Kidney (tissue), 14 donors: ENCODE results near the gene MED16. TPM values are rescaled to one million over a fixed set of nuclear protein-coding genes. Genes with fewer than 3 reads are reported as not detected.

Source experiments
- DNase-seq, 5 donors: peaks; one replicate each; pipeline ENCODE4 v3.0.0-alpha.2; 2013 to 2020
- FAIRE-seq: peaks from 2 replicates; lab custom pipeline; 2012; peaks lifted over from hg19 to GRCh38; lab: Jason Lieb, UNC
- H3K27ac ChIP-seq, 2 donors: one replicate each; pipeline ENCODE4 v1.7.0; 2013; ENCODE audit warnings: low read depth in 2 of 2, low read length in 2 of 2, inconsistent platforms in 1 of 2
- H3K27me3 ChIP-seq: one replicate; pipeline ENCODE4 v1.7.1; 2013; ENCODE audit warnings: low read length, inconsistent platforms; ENCODE audit not compliant: control insufficient read depth, insufficient read depth
- H3K36me3 ChIP-seq, 3 donors: one replicate each; pipeline versions ENCODE4 v1.7.0 to v1.7.1; 2013; ENCODE audit warnings: low read length in 3 of 3, control low read depth in 1 of 3, inconsistent platforms in 1 of 3; ENCODE audit not compliant: insufficient read depth in 3 of 3, control insufficient read depth in 2 of 3
- H3K4me1 ChIP-seq, 3 donors: one replicate each; pipeline versions ENCODE4 v1.7.0 to v1.7.1; 2013; ENCODE audit warnings: low read length in 3 of 3, inconsistent platforms in 1 of 3, low read depth in 1 of 3; ENCODE audit not compliant: control insufficient read depth in 2 of 3, insufficient read depth in 2 of 3
- H3K4me3 ChIP-seq, 3 donors: one replicate each; pipeline versions ENCODE4 v1.7.0 to v1.8.1; 2013; ENCODE audit warnings: low read length in 3 of 3, control low read depth in 1 of 3, inconsistent platforms in 1 of 3
- H3K9ac ChIP-seq, 3 donors: one replicate each; pipeline versions ENCODE4 v1.7.0 to v1.7.1; 2013; ENCODE audit warnings: low read length in 3 of 3, control low read depth in 1 of 3, inconsistent platforms in 1 of 3
- H3K9me3 ChIP-seq, 3 donors: one replicate each; pipeline versions ENCODE4 v1.7.0 to v1.7.1; 2013; ENCODE audit warnings: low read length in 3 of 3, control low read depth in 1 of 3, inconsistent platforms in 1 of 3; ENCODE audit not compliant: control insufficient read depth in 2 of 3, insufficient read depth in 1 of 3
- CTCF ChIP-seq: IDR thresholded peaks from 3 replicates; pipeline ENCODE4 v1.5.1; 2012; ENCODE audit warnings: mild to moderate bottlenecking, moderate library complexity, borderline replicate concordance; ENCODE audit not compliant: insufficient read depth; ENCODE audit errors: extremely low read depth
- intact Hi-C: fragments of 100-400 bp; cut with DNase I; formaldehyde crosslinking; loops from one replicate; pipeline ENCODE4 v1.11.1; 2022
- polyA plus RNA-seq: library from polyadenylated mRNA; stranded (reverse); fragments of 350-450 nt; fragmentation: Illumina TruSeq; extraction: RNeasy Lipid Tissue Mini Kit (QIAGEN cat#74804); gene quantifications from one replicate; pipeline ENCODE4 v1.2.3, GENCODE V29; 2014; ENCODE audit warnings: low read depth, low replicate concordance; ENCODE audit not compliant: insufficient read depth
- total RNA-seq: library from RNA; stranded (reverse); fragmentation: NEBNext Ultra II Directional; extraction: Animal tissue kit (Norgen Biotek cat#: 25700); gene quantifications from one replicate; pipeline ENCODE4 v1.2.1, GENCODE V29; 2021
- donor health status: control.
- donor health status: control.
- donor health status: control.
- donor health status: control.
- donor health status: control.
- donor health status: DM: yes; HTN: yes; CAD: no.
- donor health status: Normal renal cell carcinoma (clear cell type).

MED16 gene
- total and polyA plus RNA-seq, 2 donors from 2014 or later: 56.5 to 72.1 TPM

- Histone ChIP-seq H3K9me3 (no peaks in the 10 kb centered on the region), H3K36me3 (peaks cover 2 to 18% (median 2%) of the 10 kb centered on the region in 3 donors)
- no peak for TF ChIP-seq CTCF
Measured at GRCh38 chr19:876780-877314, 16.1 kb downstream of the MED16 start.

GRCh38 chr19:876089-876488, 16.9 kb downstream of the MED16 start:
- no peak for TF ChIP-seq CTCF
- no peak overlapping the region for H3K27ac ChIP-seq
- FAIRE-seq: no peak
- H3K27me3 ChIP-seq: no peaks in the 10 kb centered on the region
- peaks cover 0 to 14% (median 2%) of the 10 kb centered on the region in 3 donors for H3K36me3 ChIP-seq
- H3K9me3 ChIP-seq: no peaks in the 10 kb centered on the region
- H3K4me1 ChIP-seq: peaks cover 0 to 4% (median 0%) of the 10 kb centered on the region in 3 donors
- intact Hi-C loops: no loop called here
- no peak overlapping the region for H3K4me3 ChIP-seq
- DNase-seq: no peak
- no peak overlapping the region for H3K9ac ChIP-seq

More at GRCh38 chr19:876780-877314, 16.1 kb downstream of the MED16 start:
- Histone ChIP-seq H3K9ac (no peak overlapping the region), H3K27ac (no peak overlapping the region), H3K27me3 (no peaks in the 10 kb centered on the region), H3K4me1 (peaks cover 0 to 3% (median 0%) of the 10 kb centered on the region in 3 donors), H3K4me3 (no peak overlapping the region)
- intact Hi-C loops: no loop called here
- DNase-seq (no peak), FAIRE-seq (no peak)

GRCh38 chr19:875265-875879, 17.6 kb downstream of the MED16 start:
- no peaks in the 10 kb centered on the region for H3K9me3 ChIP-seq
- FAIRE-seq (no peak), DNase-seq (no peak)
- no peak for TF ChIP-seq CTCF
- no peak overlapping the region for H3K27ac ChIP-seq
- H3K27me3 ChIP-seq: no peaks in the 10 kb centered on the region
- intact Hi-C loops: no loop called here
- no peak overlapping the region for H3K4me3 ChIP-seq
- H3K9ac ChIP-seq: no peak overlapping the region
- peaks cover 0 to 4% (median 0%) of the 10 kb centered on the region in 3 donors for H3K4me1 ChIP-seq
- peaks cover 0 to 11% (median 2%) of the 10 kb centered on the region in 3 donors for H3K36me3 ChIP-seq
